Neural progenitor cell (in vitro differentiated cells): Measurements from ENCODE around the gene SELENOW.

Source experiments
- EZH2 ChIP-seq: fragments of 200-600 bp; sonication (generic); IDR thresholded peaks from 2 replicates; pipeline ENCODE4 v1.6.1; 2017; ENCODE audit warnings: antibody characterized with exemption, mild to moderate bottlenecking, moderate library complexity
- EZH2phosphoT487 ChIP-seq: fragments of 200-600 bp; sonication (generic); IDR thresholded peaks from 2 replicates; pipeline ENCODE4 v1.6.1; 2017; ENCODE audit warnings: antibody characterized with exemption

GRCh38 chr19:47767349-47767748 lies 11.2 kb upstream of the SELENOW start:
- TF ChIP-seq EZH2phosphoT487 (no peak), EZH2 (no peak)
